Lower leg skin (tissue), 3 donors: ENCODE results near the gene MFSD11.

Experiments
- POLR2A ChIP-seq, 2 donors: fragments of 450-650 bp; IDR thresholded peaks; one replicate each; pipeline ENCODE4 v1.6.1; 2016 to 2017; ENCODE audit warnings: antibody characterized with exemption in 2 of 2, mild to moderate bottlenecking in 1 of 2, moderate library complexity in 1 of 2
- TF ChIP-seq, protein P1 (sequence below), 3 donors: fragments of 450-650 bp; IDR thresholded peaks; one replicate each; pipeline ENCODE4 v1.5.1; 2016; ENCODE audit warnings: antibody characterized with exemption in 3 of 3, mild to moderate bottlenecking in 3 of 3, moderate library complexity in 2 of 3

DNA sequence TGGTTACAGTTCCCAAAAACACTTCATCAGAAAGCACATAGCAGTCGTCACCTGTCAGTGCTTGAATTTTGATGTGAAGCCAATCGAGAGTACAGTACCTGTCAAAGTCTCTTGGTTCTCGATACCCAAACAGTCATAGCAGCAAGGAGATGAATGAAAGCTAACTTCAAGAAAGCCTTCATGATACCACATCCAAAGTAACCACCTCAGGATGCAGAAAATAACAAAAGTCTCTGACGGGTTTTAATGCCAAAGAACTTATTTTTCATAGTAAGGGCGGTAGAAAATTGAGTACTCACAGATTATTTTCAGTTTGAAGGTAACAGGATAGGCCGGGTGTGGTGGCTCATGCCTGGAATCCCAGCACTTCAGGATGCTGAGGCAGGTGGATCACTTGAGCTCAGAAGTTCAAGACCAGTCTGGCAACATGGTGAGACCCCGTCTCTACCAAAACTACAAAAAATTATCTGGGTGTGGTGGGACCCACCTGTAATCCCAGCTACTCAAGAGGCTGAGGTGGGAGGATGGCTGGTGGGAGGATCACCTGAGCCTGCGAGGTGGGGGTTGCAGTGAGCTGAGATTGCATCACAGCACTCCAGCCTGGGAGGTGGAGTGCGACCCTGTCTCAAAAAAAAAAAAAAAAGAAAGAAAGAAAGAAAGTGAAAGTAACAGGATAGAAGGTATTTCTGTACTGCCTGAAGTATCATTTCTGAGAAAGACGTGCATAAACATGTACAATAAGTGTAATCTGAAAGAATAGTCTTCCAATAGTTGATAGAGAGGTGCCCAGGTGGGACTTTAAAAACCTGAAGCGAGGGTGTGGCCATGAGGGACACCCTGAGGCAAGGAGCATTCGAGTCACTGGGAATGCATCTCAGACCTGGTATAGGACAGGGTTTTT is 15.4 kb downstream of the MFSD11 start:
- TF ChIP-seq, protein P1, sequence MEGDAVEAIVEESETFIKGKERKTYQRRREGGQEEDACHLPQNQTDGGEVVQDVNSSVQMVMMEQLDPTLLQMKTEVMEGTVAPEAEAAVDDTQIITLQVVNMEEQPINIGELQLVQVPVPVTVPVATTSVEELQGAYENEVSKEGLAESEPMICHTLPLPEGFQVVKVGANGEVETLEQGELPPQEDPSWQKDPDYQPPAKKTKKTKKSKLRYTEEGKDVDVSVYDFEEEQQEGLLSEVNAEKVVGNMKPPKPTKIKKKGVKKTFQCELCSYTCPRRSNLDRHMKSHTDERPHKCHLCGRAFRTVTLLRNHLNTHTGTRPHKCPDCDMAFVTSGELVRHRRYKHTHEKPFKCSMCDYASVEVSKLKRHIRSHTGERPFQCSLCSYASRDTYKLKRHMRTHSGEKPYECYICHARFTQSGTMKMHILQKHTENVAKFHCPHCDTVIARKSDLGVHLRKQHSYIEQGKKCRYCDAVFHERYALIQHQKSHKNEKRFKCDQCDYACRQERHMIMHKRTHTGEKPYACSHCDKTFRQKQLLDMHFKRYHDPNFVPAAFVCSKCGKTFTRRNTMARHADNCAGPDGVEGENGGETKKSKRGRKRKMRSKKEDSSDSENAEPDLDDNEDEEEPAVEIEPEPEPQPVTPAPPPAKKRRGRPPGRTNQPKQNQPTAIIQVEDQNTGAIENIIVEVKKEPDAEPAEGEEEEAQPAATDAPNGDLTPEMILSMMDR (IDR thresholded peaks at IDR 0.05), result no peak
- no peak for TF ChIP-seq POLR2A (IDR thresholded peaks at IDR 0.05)
